ENCODE results near the gene PSG5. TPM values are rescaled to one million over a fixed set of nuclear protein-coding genes. Genes with fewer than 3 reads are reported as not detected.

Gene PSG5
- total RNA-seq, 1 donor from 2014 or later: not detected

Other genes starting within 250 kb of the PSG5 start
- gene PSG7, start 249.3 kb downstream of the PSG5 start, total RNA-seq: not detected
- gene PSG11, start 160.1 kb downstream of the PSG5 start, total RNA-seq: not detected
- not detected for gene PSG2, start 103.8 kb downstream of the PSG5 start, total RNA-seq
- not detected for gene PSG4, start 19.1 kb upstream of the PSG5 start, total RNA-seq
- not detected for gene PSG9, start 83.0 kb upstream of the PSG5 start, total RNA-seq
- gene CD177, start 167.2 kb upstream of the PSG5 start, total RNA-seq: not detected
- gene TEX101, start 228.4 kb upstream of the PSG5 start, total RNA-seq: not detected